ENCODE data around the gene ARF1.
A peak's percentile ranks its signal among the peaks of the same experiment; 100 is the strongest.

The ARF1 gene

GRCh38 chr1:228059634-228060457 is 22.7 kb upstream of the ARF1 start:
- TF ChIP-seq MAX (IDR thresholded peaks at IDR 0.05) (no peak), CEBPB (IDR thresholded peaks at IDR 0.05) (no peak), EP300 (IDR thresholded peaks at IDR 0.05; ENCODE audit: borderline replicate concordance) (no peak), NFIC (IDR thresholded peaks at IDR 0.05) (no peak), EGR1 (IDR thresholded peaks at IDR 0.05) (peak; percentile 95), TEAD4 (IDR thresholded peaks at IDR 0.05) (peak; percentile 9; the same call in 1 of the 2 replicates)
- TF ChIP-seq, protein P1, sequence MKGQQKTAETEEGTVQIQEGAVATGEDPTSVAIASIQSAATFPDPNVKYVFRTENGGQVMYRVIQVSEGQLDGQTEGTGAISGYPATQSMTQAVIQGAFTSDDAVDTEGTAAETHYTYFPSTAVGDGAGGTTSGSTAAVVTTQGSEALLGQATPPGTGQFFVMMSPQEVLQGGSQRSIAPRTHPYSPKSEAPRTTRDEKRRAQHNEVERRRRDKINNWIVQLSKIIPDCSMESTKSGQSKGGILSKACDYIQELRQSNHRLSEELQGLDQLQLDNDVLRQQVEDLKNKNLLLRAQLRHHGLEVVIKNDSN (IDR thresholded peaks at IDR 0.05), result no peak

- TF ChIP-seq EP300 (IDR thresholded peaks at IDR 0.05; ENCODE audit: borderline replicate concordance), result no peak
- peak; percentile 38; the same call in 1 of the 2 replicates for TF ChIP-seq MAX (IDR thresholded peaks at IDR 0.05)
- peak; percentile 79 for TF ChIP-seq ZBTB7A (IDR thresholded peaks at IDR 0.05; ENCODE audit: low read depth)
These were observed 21.9 kb upstream of the ARF1 start for GRCh38 chr1:228060458-228061190.

DNA sequence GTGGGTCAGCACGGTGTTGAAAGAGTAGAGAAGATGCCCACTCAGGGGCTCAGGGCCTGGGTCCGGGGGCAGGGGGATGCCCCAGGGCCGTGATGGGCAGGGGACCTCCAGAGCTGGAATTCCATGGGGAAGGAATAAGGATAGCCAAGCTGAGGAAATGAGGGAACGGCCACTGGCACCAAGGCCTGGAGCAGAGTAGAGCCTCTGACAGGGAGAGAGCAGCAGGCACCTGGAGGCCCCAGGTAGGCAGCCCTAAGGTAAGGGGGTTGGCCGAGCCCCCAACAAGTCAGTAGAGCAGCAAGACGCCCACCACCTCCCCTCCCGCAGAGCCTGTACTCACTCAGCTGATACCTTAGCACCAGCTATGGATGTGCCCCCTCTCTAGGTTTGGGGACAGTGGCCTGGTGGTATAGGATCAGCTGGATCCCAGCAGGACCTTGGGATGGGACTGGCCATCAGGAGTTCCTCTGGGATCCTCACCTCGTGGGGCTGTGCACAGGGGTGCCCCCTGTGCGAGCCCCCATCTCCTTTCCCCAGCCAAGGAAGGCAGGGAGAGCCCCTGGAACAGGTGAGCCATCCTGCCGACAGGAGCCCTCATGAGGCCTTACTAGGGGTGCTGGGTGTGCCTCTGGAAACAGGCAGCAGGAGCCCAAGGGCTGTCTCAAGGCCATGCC is 21.0 kb upstream of the ARF1 start:
- TF ChIP-seq TEAD4 (IDR thresholded peaks at IDR 0.05) (no peak), CREB1 (IDR thresholded peaks at IDR 0.05; ENCODE audit: low read depth) (no peak), NFIC (IDR thresholded peaks at IDR 0.05) (no peak), MAX (IDR thresholded peaks at IDR 0.05) (no peak)

GRCh38 chr1:228062085-228062791 is 20.3 kb upstream of the ARF1 start:
- no peak for TF ChIP-seq CEBPB (IDR thresholded peaks at IDR 0.05)

DNA sequence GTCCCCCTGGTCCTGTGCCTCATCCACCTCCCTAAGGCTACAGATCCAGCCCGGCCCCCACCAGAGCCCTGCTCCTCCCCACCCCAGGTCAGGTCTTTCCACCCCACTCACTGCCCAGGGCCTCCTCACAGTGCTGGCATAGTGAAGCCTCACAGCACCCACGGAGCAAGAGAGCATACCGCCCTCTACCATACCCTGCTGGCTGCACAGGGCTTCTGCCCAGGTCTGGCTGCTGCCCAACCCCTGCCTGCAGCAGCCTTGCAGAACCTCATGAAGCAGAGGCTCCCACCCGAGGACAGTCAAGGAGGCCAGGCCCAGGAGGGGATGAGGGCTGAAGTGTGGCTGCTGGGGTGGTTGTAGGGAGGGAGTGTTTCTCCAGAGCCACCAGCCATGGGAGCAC is 19.7 kb upstream of the ARF1 start:
- TF ChIP-seq CREB1 (IDR thresholded peaks at IDR 0.05; ENCODE audit: low read depth) (no peak), RAD21 (IDR thresholded peaks at IDR 0.05; ENCODE audit: low read depth) (0 out of 2 replicates have a peak, but pooled peaks have one; percentile 4)

DNA sequence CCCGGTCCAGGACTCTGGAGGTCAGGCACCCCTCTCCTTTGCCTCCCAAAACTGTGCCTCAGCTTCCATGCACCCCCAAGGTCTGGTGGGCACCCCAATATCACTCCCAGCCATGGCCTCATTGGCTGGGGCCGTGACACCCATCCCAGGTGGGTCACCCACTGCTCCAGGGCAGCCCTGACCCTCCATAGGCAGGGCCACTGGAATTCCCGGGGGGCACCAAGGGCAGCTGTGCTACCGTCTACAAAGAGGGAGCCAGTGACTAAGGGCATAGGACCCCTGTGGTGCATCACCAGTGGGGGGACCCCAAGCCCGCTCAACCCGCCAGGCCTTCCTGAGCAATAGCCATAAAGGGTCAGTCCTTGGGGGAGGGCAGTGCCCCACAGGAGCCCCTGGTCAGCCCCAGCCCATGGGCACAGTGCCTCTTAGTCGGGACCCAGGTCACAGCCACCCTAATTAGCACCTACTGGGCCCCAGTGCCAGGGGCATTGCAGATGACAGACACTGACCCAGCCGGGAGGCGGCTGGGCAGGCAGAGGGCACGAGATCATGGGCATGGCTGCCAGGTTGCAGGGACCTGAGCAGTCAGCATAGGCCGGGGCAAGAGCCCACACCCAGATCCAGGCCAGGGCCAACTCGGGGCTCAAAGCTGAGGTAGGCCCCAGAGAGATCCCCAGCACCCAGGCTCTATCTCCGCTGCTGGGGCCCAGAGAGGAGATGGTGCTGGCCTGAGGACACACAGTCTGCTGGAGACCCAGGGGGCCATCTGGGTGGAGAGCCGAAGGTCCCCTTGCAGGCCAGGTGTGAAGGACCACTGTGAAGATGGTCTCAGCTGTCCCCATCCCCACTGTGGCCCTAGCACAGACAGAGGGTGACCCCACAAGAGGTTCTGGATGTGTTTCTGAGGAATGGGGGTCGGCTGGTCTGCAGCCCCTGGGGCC is 19.0 kb upstream of the ARF1 start:
- TF ChIP-seq TAF1 (IDR thresholded peaks at IDR 0.05; ENCODE audit: low read depth) (no peak), CEBPB (IDR thresholded peaks at IDR 0.05) (no peak), NFIC (IDR thresholded peaks at IDR 0.05) (no peak), EP300 (IDR thresholded peaks at IDR 0.05; ENCODE audit: borderline replicate concordance) (no peak), EGR1 (IDR thresholded peaks at IDR 0.05) (no peak), ZBTB7A (IDR thresholded peaks at IDR 0.05; ENCODE audit: low read depth) (no peak), RAD21 (IDR thresholded peaks at IDR 0.05; ENCODE audit: low read depth) (no peak), MAX (IDR thresholded peaks at IDR 0.05) (no peak), REST (IDR thresholded peaks at IDR 0.05; ENCODE audit: low read depth) (no peak), YY1 (IDR thresholded peaks at IDR 0.05; ENCODE audit: low read depth) (no peak), TCF12 (IDR thresholded peaks at IDR 0.05; ENCODE audit: low read depth) (no peak), FOXM1 (IDR thresholded peaks at IDR 0.05; ENCODE audit: borderline replicate concordance, low read depth) (no peak), CREB1 (IDR thresholded peaks at IDR 0.05; ENCODE audit: low read depth) (no peak), TEAD4 (IDR thresholded peaks at IDR 0.05) (no peak)
- TF ChIP-seq, protein P1 (IDR thresholded peaks at IDR 0.05), result no peak

Data from Ishikawa (cell line).